Spleen (tissue), 7 donors: ENCODE results near the gene NAA11.

Experiments
- CTCF ChIP-seq, 11 experiments: fragments of 200-600 bp in 7 of 11; fragments of 450-650 bp in 4 of 11; sonication (generic) in 4 of 11; IDR thresholded peaks in 8 of 11; conservative IDR thresholded peaks in 3 of 11; 1 replicate in 7 of 11; 2 replicates in 4 of 11; pipeline versions ENCODE4 v1.4.0 to v1.8.0; 2016 to 2021; ENCODE audit warnings: antibody characterized with exemption in 11 of 11, inconsistent platforms in 4 of 11, mild to moderate bottlenecking in 1 of 11
- POLR2AphosphoS5 ChIP-seq, 3 donors: sonication (generic); formaldehyde crosslinking; IDR thresholded peaks; one replicate each; pipeline ENCODE4 v1.5.1; 2017; ENCODE audit warnings: antibody characterized with exemption in 3 of 3
- donor health status: DM: no; HTN: no; CAD: no; lungs with moderate emphysema.
- donor health status: DM: no; HTN: no; CAD: no.
- donor health status: DM: no; HTN: no; CAD: no.

DNA sequence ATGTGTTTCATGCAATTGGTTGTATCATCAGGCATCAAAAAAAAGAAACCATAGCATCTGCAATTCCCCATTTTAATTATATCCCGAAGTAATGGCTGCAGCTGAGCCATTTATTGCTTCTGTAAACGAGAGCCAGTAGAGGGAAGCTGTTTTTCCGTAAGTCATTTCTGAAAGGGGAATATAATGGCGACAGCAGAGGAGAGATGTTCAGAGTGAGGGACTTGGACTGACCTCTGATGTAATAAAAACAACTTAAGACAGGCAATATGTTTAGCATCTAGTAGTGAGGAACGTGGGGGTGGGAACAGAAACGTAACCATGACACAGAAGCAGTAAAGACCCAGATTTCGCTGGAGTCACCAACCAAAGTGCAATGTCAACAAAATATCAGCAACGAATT is 31.5 kb upstream of the NAA11 start:
- TF ChIP-seq CTCF (IDR thresholded peaks at IDR 0.05 in 8 of 11, conservative IDR thresholded peaks at IDR 0.05 in 3 of 11) (no peak), POLR2AphosphoS5 (IDR thresholded peaks at IDR 0.05) (no peak)
